K562 (cell line): Measurements from ENCODE around the gene ACAA2. TPM values are rescaled to one million over a fixed set of nuclear protein-coding genes. Genes with fewer than 3 reads are reported as not detected.
A peak's percentile ranks its signal among the peaks of the same experiment; 100 is the strongest.

Source experiments
- CEBPG ChIP-seq, 3 experiments: fragments of 200-800 bp in 1 of 3; sonication (Bioruptor generic) in 1 of 3; sonication (generic) in 1 of 3; formaldehyde crosslinking in 1 of 3; IDR thresholded peaks in 2 of 3; conservative IDR thresholded peaks in 1 of 3; 2 replicates each; pipeline versions ENCODE4 v1.6.1 to v1.8.0; 2016 to 2022; ENCODE audit warnings: missing compliant biosample characterization in 2 of 3, missing genetic modification characterization in 2 of 3, mild to moderate bottlenecking in 1 of 3, missing genetic modification reagents in 1 of 3
- EGR1 ChIP-seq: fragments of 450-650 bp; conservative IDR thresholded peaks from 2 replicates; pipeline ENCODE4 v1.6.1; 2017; ENCODE audit warnings: mild to moderate bottlenecking
- EP400 ChIP-seq: fragments of 450-650 bp; IDR thresholded peaks from 2 replicates; pipeline ENCODE4 v1.6.1; 2017; ENCODE audit warnings: antibody characterized with exemption, mild to moderate bottlenecking, moderate library complexity
- MYC ChIP-seq, 2 experiments: fragments of 250-450 bp in 1 of 2; sonication (Bioruptor Pico) in 1 of 2; IDR thresholded peaks; 2 replicates each; pipeline versions ENCODE4 v1.5.1 to v1.6.1; 2012 to 2021; ENCODE audit warnings: low read depth in 2 of 2, borderline replicate concordance in 1 of 2, improper control_type of control experiment in 1 of 2, low read length in 1 of 2, mild to moderate bottlenecking in 1 of 2, moderate library complexity in 1 of 2
- POLR2AphosphoS2 ChIP-seq: IDR thresholded peaks from 2 replicates; pipeline ENCODE4 v1.6.1; 2012; ENCODE audit warnings: low read length, improper control_type of control experiment
- POLR2G ChIP-seq: fragments of 200-400 bp; formaldehyde crosslinking; IDR thresholded peaks from 2 replicates; pipeline ENCODE4 v1.6.1; 2017; ENCODE audit warnings: low read depth, mild to moderate bottlenecking, antibody characterized with exemption, low read length, moderate library complexity
- RBFOX2 ChIP-seq: fragments of 200-400 bp; formaldehyde crosslinking; IDR thresholded peaks from 2 replicates; pipeline ENCODE4 v1.6.1; 2017; ENCODE audit warnings: low read depth, mild to moderate bottlenecking, low read length, moderate library complexity
- RBM22 ChIP-seq: fragments of 200-400 bp; formaldehyde crosslinking; IDR thresholded peaks from 2 replicates; pipeline ENCODE4 v1.6.1; 2018; ENCODE audit warnings: low read length, low read depth; ENCODE audit not compliant: poor library complexity, severe bottlenecking
- RNF2 ChIP-seq: sonication (generic); IDR thresholded peaks from 2 replicates; pipeline ENCODE4 v1.6.1; 2016
- TRIM24 ChIP-seq, 2 experiments: fragments of 450-650 bp; IDR thresholded peaks; 2 replicates each; pipeline ENCODE4 v1.6.1; 2016
- ZNF217 ChIP-seq: sonication (generic); formaldehyde crosslinking; IDR thresholded peaks from 2 replicates; pipeline ENCODE4 v1.8.0; 2022; ENCODE audit warnings: mild to moderate bottlenecking, missing genetic modification reagents
- ZNF551 ChIP-seq: fragments of 250-450 bp; sonication (Bioruptor Pico); IDR thresholded peaks from 2 replicates; pipeline ENCODE4 v1.5.0; 2021; ENCODE audit warnings: mild to moderate bottlenecking, moderate library complexity
- polyA plus RNA-seq, 8 experiments: library from polyadenylated mRNA; depleted of rRNA in 4 of 8; stranded (reverse) in 5 of 8; unstranded in 3 of 8; fragments of >200 nt; fragmentation: Nextera tagmentation in 2 of 8; fragmentation: Illumina TruSeq in 1 of 8; extraction: Ambion mirVana in 2 of 8; extraction: Trizol in 1 of 8; gene quantifications; 2 replicates each; pipeline versions ENCODE4 v1.2.1 to v1.2.3, GENCODE V29; 2011 to 2014; ENCODE audit warnings: inconsistent platforms in 1 of 8, missing spikeins in 1 of 8
- total RNA-seq, 7 experiments: library from RNA; depleted of rRNA in 6 of 7; stranded (reverse); fragments of >200 nt in 6 of 7; fragmentation: Illumina TruSeq in 2 of 7; extraction: Trizol in 2 of 7; gene quantifications; 2 replicates each; pipeline versions ENCODE4 v1.2.1 to v1.2.3, GENCODE V29; 2011 to 2021; ENCODE audit warnings: low replicate concordance in 1 of 7
- TF ChIP-seq, protein P1 (sequence below): sonication (generic); formaldehyde crosslinking; IDR thresholded peaks from 2 replicates; pipeline ENCODE4 v1.8.0; 2022; ENCODE audit warnings: mild to moderate bottlenecking, missing genetic modification reagents
- TF ChIP-seq, protein P2 (sequence below): fragments of 250-450 bp; sonication (Bioruptor Pico); IDR thresholded peaks from 2 replicates; pipeline ENCODE4 v1.4.0; 2020; ENCODE audit warnings: mild to moderate bottlenecking
- TF ChIP-seq, protein P3 (sequence below): conservative IDR thresholded peaks from 2 replicates; pipeline ENCODE4 v1.6.1; 2011; ENCODE audit warnings: low read depth, mild to moderate bottlenecking, low read length; ENCODE audit not compliant: control insufficient read depth
- TF ChIP-seq, protein P4 (sequence below), 2 experiments: fragments of 450-650 bp; conservative IDR thresholded peaks; 2 replicates each; pipeline ENCODE4 v1.6.1; 2017; ENCODE audit warnings: mild to moderate bottlenecking in 2 of 2, moderate library complexity in 2 of 2
- TF ChIP-seq, protein P5 (sequence below): fragments of 450-650 bp; formaldehyde crosslinking; IDR thresholded peaks from 2 replicates; pipeline ENCODE4 v1.4.0; 2020; ENCODE audit warnings: mild to moderate bottlenecking, moderate library complexity

The ACAA2 gene
- total and polyA plus RNA-seq, 9 of the 15 experiments (the other 6 are each of a cell fraction or from before 2014, with no cell fraction given) = 13.2 to 31.5 (median 21.7) TPM

DNA sequence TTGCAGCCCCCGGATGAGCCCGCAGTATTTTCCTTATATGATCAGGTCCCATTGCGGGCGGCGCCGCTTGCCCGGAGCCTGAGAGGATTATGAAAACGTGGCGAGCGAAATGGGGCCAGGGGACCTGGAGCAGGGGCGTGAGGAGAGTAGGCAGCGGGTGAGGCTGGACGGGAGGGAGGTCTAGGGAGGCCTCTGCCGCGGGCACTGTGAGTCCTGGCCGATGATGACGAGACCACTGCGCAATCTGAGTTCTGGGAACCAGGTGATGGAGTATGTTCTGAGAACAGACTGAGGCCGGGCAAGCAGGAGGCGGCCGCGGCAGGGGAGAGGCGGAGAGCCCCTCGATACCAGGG is 790 bp upstream of the ACAA2 start (continued):
- TF ChIP-seq POLR2G = peak; percentile 68
- TF ChIP-seq, protein P1, sequence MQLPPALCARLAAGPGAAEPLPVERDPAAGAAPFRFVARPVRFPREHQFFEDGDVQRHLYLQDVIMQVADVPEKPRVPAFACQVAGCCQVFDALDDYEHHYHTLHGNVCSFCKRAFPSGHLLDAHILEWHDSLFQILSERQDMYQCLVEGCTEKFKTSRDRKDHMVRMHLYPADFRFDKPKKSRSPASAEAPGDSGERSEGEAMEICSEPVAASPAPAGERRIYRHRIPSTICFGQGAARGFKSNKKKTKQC (CRISPR knock-in tag) = 0 out of 2 replicates have a peak, but pooled peaks have one; percentile 24
- TF ChIP-seq RBM22 = no peak
- TF ChIP-seq TRIM24 (IDR thresholded peaks at IDR 0.05) = no peak
- TF ChIP-seq, protein P2, sequence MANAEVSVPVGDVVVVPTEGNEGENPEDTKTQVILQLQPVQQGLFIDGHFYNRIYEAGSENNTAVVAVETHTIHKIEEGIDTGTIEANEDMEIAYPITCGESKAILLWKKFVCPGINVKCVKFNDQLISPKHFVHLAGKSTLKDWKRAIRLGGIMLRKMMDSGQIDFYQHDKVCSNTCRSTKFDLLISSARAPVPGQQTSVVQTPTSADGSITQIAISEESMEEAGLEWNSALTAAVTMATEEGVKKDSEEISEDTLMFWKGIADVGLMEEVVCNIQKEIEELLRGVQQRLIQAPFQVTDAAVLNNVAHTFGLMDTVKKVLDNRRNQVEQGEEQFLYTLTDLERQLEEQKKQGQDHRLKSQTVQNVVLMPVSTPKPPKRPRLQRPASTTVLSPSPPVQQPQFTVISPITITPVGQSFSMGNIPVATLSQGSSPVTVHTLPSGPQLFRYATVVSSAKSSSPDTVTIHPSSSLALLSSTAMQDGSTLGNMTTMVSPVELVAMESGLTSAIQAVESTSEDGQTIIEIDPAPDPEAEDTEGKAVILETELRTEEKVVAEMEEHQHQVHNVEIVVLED = no peak
- peak; percentile 13 for TF ChIP-seq RBFOX2
- TF ChIP-seq MYC (IDR thresholded peaks at IDR 0.05; ENCODE audit: low read depth, low read length) = no peak
- no peak for TF ChIP-seq MYC (CRISPR knock-in tag; IDR thresholded peaks at IDR 0.05; ENCODE audit: borderline replicate concordance, low read depth)
- no peak for TF ChIP-seq EGR1
- TF ChIP-seq EP400 = peak; percentile 62
- no peak for TF ChIP-seq ZNF217
- TF ChIP-seq, protein P3, sequence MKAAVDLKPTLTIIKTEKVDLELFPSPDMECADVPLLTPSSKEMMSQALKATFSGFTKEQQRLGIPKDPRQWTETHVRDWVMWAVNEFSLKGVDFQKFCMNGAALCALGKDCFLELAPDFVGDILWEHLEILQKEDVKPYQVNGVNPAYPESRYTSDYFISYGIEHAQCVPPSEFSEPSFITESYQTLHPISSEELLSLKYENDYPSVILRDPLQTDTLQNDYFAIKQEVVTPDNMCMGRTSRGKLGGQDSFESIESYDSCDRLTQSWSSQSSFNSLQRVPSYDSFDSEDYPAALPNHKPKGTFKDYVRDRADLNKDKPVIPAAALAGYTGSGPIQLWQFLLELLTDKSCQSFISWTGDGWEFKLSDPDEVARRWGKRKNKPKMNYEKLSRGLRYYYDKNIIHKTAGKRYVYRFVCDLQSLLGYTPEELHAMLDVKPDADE = no peak
- TF ChIP-seq POLR2AphosphoS2 = no peak
- no peak for TF ChIP-seq ZNF551 (CRISPR knock-in tag)
- peak; percentile 53; the same call in 1 of the 2 replicates for TF ChIP-seq CEBPG (CRISPR knock-in tag; IDR thresholded peaks at IDR 0.05)
- peak; percentile 22 to 31; a peak in 1 of 4 replicates for TF ChIP-seq CEBPG (tag; conservative IDR thresholded peaks at IDR 0.05 in 1 of 2, IDR thresholded peaks at IDR 0.05 in 1 of 2)
- TF ChIP-seq, protein P4, sequence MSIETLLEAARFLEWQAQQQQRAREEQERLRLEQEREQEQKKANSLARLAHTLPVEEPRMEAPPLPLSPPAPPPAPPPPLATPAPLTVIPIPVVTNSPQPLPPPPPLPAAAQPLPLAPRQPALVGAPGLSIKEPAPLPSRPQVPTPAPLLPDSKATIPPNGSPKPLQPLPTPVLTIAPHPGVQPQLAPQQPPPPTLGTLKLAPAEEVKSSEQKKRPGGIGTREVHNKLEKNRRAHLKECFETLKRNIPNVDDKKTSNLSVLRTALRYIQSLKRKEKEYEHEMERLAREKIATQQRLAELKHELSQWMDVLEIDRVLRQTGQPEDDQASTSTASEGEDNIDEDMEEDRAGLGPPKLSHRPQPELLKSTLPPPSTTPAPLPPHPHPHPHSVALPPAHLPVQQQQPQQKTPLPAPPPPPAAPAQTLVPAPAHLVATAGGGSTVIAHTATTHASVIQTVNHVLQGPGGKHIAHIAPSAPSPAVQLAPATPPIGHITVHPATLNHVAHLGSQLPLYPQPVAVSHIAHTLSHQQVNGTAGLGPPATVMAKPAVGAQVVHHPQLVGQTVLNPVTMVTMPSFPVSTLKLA (conservative IDR thresholded peaks at IDR 0.05) = 0 out of 4 replicates have a peak, but pooled peaks of 1 of the 2 experiments have one; percentile 13
- no peak for TF ChIP-seq RNF2
- TF ChIP-seq, protein P5, sequence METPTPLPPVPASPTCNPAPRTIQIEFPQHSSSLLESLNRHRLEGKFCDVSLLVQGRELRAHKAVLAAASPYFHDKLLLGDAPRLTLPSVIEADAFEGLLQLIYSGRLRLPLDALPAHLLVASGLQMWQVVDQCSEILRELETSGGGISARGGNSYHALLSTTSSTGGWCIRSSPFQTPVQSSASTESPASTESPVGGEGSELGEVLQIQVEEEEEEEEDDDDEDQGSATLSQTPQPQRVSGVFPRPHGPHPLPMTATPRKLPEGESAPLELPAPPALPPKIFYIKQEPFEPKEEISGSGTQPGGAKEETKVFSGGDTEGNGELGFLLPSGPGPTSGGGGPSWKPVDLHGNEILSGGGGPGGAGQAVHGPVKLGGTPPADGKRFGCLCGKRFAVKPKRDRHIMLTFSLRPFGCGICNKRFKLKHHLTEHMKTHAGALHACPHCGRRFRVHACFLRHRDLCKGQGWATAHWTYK (CRISPR knock-in tag) = no peak
